Uterus (tissue), 4 donors: ENCODE results near the gene CHST14. TPM values are rescaled to one million over a fixed set of nuclear protein-coding genes. Genes with fewer than 3 reads are reported as not detected.

Experiments used
- DNase-seq, 2 donors: peaks; one replicate each; pipeline ENCODE4 v3.0.0-alpha.2; 2019 to 2020
- H3K27ac ChIP-seq, 2 donors: fragments of 200-600 bp; sonication (generic); 1 replicate in 1 of 2; 2 replicates in 1 of 2; pipeline ENCODE4 v1.5.1; 2016 to 2018
- H3K27me3 ChIP-seq, 2 donors: fragments of 200-600 bp; sonication (generic); one replicate each; pipeline ENCODE4 v1.5.1; 2018 to 2019; ENCODE audit warnings: control low read depth in 1 of 2
- H3K36me3 ChIP-seq, 2 donors: fragments of 200-600 bp; sonication (generic); one replicate each; pipeline ENCODE4 v1.5.1; 2019; ENCODE audit warnings: control low read depth in 1 of 2
- H3K4me1 ChIP-seq, 2 donors: fragments of 200-600 bp; sonication (generic); one replicate each; pipeline ENCODE4 v1.5.1; 2018 to 2019; ENCODE audit warnings: control low read depth in 1 of 2
- H3K4me3 ChIP-seq, 2 donors: fragments of 200-600 bp; sonication (generic); 1 replicate in 1 of 2; 2 replicates in 1 of 2; pipeline ENCODE4 v1.5.1; 2018 to 2019; ENCODE audit warnings: mild to moderate bottlenecking in 1 of 2
- H3K9me3 ChIP-seq, 2 donors: fragments of 200-600 bp; sonication (generic); one replicate each; pipeline ENCODE4 v1.5.1; 2019; ENCODE audit warnings: control low read depth in 1 of 2
- CTCF ChIP-seq, 4 experiments: fragments of 200-600 bp in 2 of 4; fragments of 450-650 bp in 2 of 4; sonication (generic) in 2 of 4; IDR thresholded peaks; one replicate each; pipeline ENCODE4 v1.5.1; 2016 to 2019; ENCODE audit warnings: antibody characterized with exemption in 4 of 4, mild to moderate bottlenecking in 2 of 4, moderate library complexity in 1 of 4
- POLR2A ChIP-seq, 2 donors: fragments of 450-650 bp; IDR thresholded peaks; one replicate each; pipeline ENCODE4 v1.6.1; 2016; ENCODE audit warnings: antibody characterized with exemption in 2 of 2, mild to moderate bottlenecking in 1 of 2, moderate library complexity in 1 of 2
- intact Hi-C: fragments of 100-400 bp; cut with DNase I; formaldehyde crosslinking; loops from one replicate; pipeline ENCODE4 v1.15.1; 2023; ENCODE audit warnings: low total_unique reads
- total RNA-seq, 4 donors: library from RNA; depleted of rRNA in 3 of 4; stranded (reverse); fragments of >200 nt in 3 of 4; gene quantifications; one replicate each; pipeline versions ENCODE4 v1.1.0 to v1.2.4, GENCODE V29; 2014 to 2023
- donor health status: DM: yes; HTN: yes; CAD: no.

The CHST14 gene
- total RNA-seq, 4 donors from 2014 or later, result 6.8 to 26.1 (median 17.9) TPM

GRCh38 chr15:40438712-40439111 is 32.1 kb upstream of the CHST14 start:
- peaks cover 0 to 11% of the 10 kb centered on the region in 2 donors for H3K4me1 ChIP-seq
- H3K36me3 ChIP-seq, result no peaks in the 10 kb centered on the region
- no peak for DNase-seq
- TF ChIP-seq POLR2A (IDR thresholded peaks at IDR 0.05), result no peak
- TF ChIP-seq CTCF (IDR thresholded peaks at IDR 0.05), result no peak
- no peaks in the 10 kb centered on the region for H3K9me3 ChIP-seq
- H3K27me3 ChIP-seq, result no peaks in the 10 kb centered on the region
- H3K27ac ChIP-seq, result no peak overlapping the region
- no peak overlapping the region for H3K4me3 ChIP-seq
- intact Hi-C loops, result no loop called here

GRCh38 chr15:40439461-40439959 is 31.3 kb upstream of the CHST14 start:
- peak overlapping the region in 1 of 2 donors; percentile 55 for H3K27ac ChIP-seq
- H3K9me3 ChIP-seq, result no peaks in the 10 kb centered on the region
- H3K4me3 ChIP-seq, result peak overlapping the region; percentile 56 to 99
- H3K36me3 ChIP-seq, result no peaks in the 10 kb centered on the region
- no peak for TF ChIP-seq POLR2A (IDR thresholded peaks at IDR 0.05)
- TF ChIP-seq CTCF (IDR thresholded peaks at IDR 0.05), result no peak
- no peaks in the 10 kb centered on the region for H3K27me3 ChIP-seq
- no peak for DNase-seq
- intact Hi-C loops, result no loop called here
- H3K4me1 ChIP-seq, result peaks cover 0 to 11% of the 10 kb centered on the region in 2 donors

- Histone ChIP-seq H3K27me3 (no peaks in the 10 kb centered on the region), H3K4me1 (peaks cover 0 to 11% of the 10 kb centered on the region in 2 donors), H3K27ac (peak overlapping the region; percentile 55 to 78), H3K9me3 (no peaks in the 10 kb centered on the region), H3K4me3 (peak overlapping the region; percentile 56 to 99), H3K36me3 (no peaks in the 10 kb centered on the region)
- TF ChIP-seq POLR2A (IDR thresholded peaks at IDR 0.05) (no peak), CTCF (IDR thresholded peaks at IDR 0.05) (peak in 1 of 4 experiments; percentile 28)
- DNase-seq, result peak; percentile 48 to 57
- intact Hi-C loops, result no loop called here
Observed at GRCh38 chr15:40439960-40440742, 30.6 kb upstream of the CHST14 start.

- peak within 1 kb of the TSS; percentile 71 to 78 for H3K27ac ChIP-seq
- H3K4me3 ChIP-seq, result peak within 1 kb of the TSS; percentile 56 to 99
- H3K27me3 ChIP-seq, result no peaks in the 10 kb centered on the region
- peak; percentile 96 to 97 for DNase-seq
- intact Hi-C loops, result no loop called here
- no peaks in the 10 kb centered on the region for H3K36me3 ChIP-seq
- peaks cover 0 to 10% of the 10 kb centered on the region in 2 donors for H3K4me1 ChIP-seq
- no peaks in the 10 kb centered on the region for H3K9me3 ChIP-seq
- TF ChIP-seq CTCF (IDR thresholded peaks at IDR 0.05), result no peak
- TF ChIP-seq POLR2A (IDR thresholded peaks at IDR 0.05), result no peak
Observed at GRCh38 chr15:40440743-40441564, 29.8 kb upstream of the CHST14 start, which contains the start of gene BAHD1. TSS of gene BAHD1 (plus strand) at chr15:40440953. CDS start at chr15:40458465, 17,512 bp downstream.
